Kidney (tissue), 14 donors: ENCODE measurements around the gene PACS2. TPM values are rescaled to one million over a fixed set of nuclear protein-coding genes. Genes with fewer than 3 reads are reported as not detected.
A peak's percentile ranks its signal among the peaks of the same experiment; 100 is the strongest.

Experiments used
- DNase-seq, 5 donors: peaks; one replicate each; pipeline ENCODE4 v3.0.0-alpha.2; 2013 to 2020
- FAIRE-seq: peaks from 2 replicates; lab custom pipeline; 2012; peaks lifted over from hg19 to GRCh38; lab: Jason Lieb, UNC
- H3K27ac ChIP-seq, 2 donors: one replicate each; pipeline ENCODE4 v1.7.0; 2013; ENCODE audit warnings: low read depth in 2 of 2, low read length in 2 of 2, inconsistent platforms in 1 of 2
- H3K27me3 ChIP-seq: one replicate; pipeline ENCODE4 v1.7.1; 2013; ENCODE audit warnings: low read length, inconsistent platforms; ENCODE audit not compliant: control insufficient read depth, insufficient read depth
- H3K36me3 ChIP-seq, 3 donors: one replicate each; pipeline versions ENCODE4 v1.7.0 to v1.7.1; 2013; ENCODE audit warnings: low read length in 3 of 3, control low read depth in 1 of 3, inconsistent platforms in 1 of 3; ENCODE audit not compliant: insufficient read depth in 3 of 3, control insufficient read depth in 2 of 3
- H3K4me1 ChIP-seq, 3 donors: one replicate each; pipeline versions ENCODE4 v1.7.0 to v1.7.1; 2013; ENCODE audit warnings: low read length in 3 of 3, inconsistent platforms in 1 of 3, low read depth in 1 of 3; ENCODE audit not compliant: control insufficient read depth in 2 of 3, insufficient read depth in 2 of 3
- H3K4me3 ChIP-seq, 3 donors: one replicate each; pipeline versions ENCODE4 v1.7.0 to v1.8.1; 2013; ENCODE audit warnings: low read length in 3 of 3, control low read depth in 1 of 3, inconsistent platforms in 1 of 3
- H3K9ac ChIP-seq, 3 donors: one replicate each; pipeline versions ENCODE4 v1.7.0 to v1.7.1; 2013; ENCODE audit warnings: low read length in 3 of 3, control low read depth in 1 of 3, inconsistent platforms in 1 of 3
- H3K9me3 ChIP-seq, 3 donors: one replicate each; pipeline versions ENCODE4 v1.7.0 to v1.7.1; 2013; ENCODE audit warnings: low read length in 3 of 3, control low read depth in 1 of 3, inconsistent platforms in 1 of 3; ENCODE audit not compliant: control insufficient read depth in 2 of 3, insufficient read depth in 1 of 3
- CTCF ChIP-seq: IDR thresholded peaks from 3 replicates; pipeline ENCODE4 v1.5.1; 2012; ENCODE audit warnings: mild to moderate bottlenecking, moderate library complexity, borderline replicate concordance; ENCODE audit not compliant: insufficient read depth; ENCODE audit errors: extremely low read depth
- intact Hi-C: fragments of 100-400 bp; cut with DNase I; formaldehyde crosslinking; loops from one replicate; pipeline ENCODE4 v1.11.1; 2022
- polyA plus RNA-seq: library from polyadenylated mRNA; stranded (reverse); fragments of 350-450 nt; fragmentation: Illumina TruSeq; extraction: RNeasy Lipid Tissue Mini Kit (QIAGEN cat#74804); gene quantifications from one replicate; pipeline ENCODE4 v1.2.3, GENCODE V29; 2014; ENCODE audit warnings: low read depth, low replicate concordance; ENCODE audit not compliant: insufficient read depth
- total RNA-seq: library from RNA; stranded (reverse); fragmentation: NEBNext Ultra II Directional; extraction: Animal tissue kit (Norgen Biotek cat#: 25700); gene quantifications from one replicate; pipeline ENCODE4 v1.2.1, GENCODE V29; 2021
- donor health status: control.
- donor health status: control.
- donor health status: control.
- donor health status: control.
- donor health status: control.
- donor health status: DM: yes; HTN: yes; CAD: no.
- donor health status: Normal renal cell carcinoma (clear cell type).

Gene PACS2
- total and polyA plus RNA-seq, 2 donors from 2014 or later, result 35.7 to 83.9 TPM

GRCh38 chr14:105385322-105385637 lies 70.7 kb downstream of the PACS2 start:
- no peaks in the 10 kb centered on the region for H3K27me3 ChIP-seq
- peaks cover 0 to 17% (median 5%) of the 10 kb centered on the region in 3 donors for H3K36me3 ChIP-seq
- H3K9ac ChIP-seq, result no peak overlapping the region
- H3K27ac ChIP-seq, result no peak overlapping the region
- H3K4me1 ChIP-seq, result no peaks in the 10 kb centered on the region
- DNase-seq (peak in 1 of 5 donors; percentile 56), FAIRE-seq (no peak)
- intact Hi-C loops, result no loop called here
- TF ChIP-seq CTCF, result no peak
- H3K4me3 ChIP-seq, result no peak overlapping the region
- H3K9me3 ChIP-seq, result no peaks in the 10 kb centered on the region

GRCh38 chr14:105385698-105386365 lies 71.3 kb downstream of the PACS2 start:
- FAIRE-seq, result no peak
- H3K4me3 ChIP-seq, result no peak overlapping the region
- intact Hi-C loops, result no loop called here
- no peaks in the 10 kb centered on the region for H3K27me3 ChIP-seq
- TF ChIP-seq CTCF, result no peak
- no peaks in the 10 kb centered on the region for H3K9me3 ChIP-seq
- H3K36me3 ChIP-seq, result peaks cover 0 to 17% (median 5%) of the 10 kb centered on the region in 3 donors
- peak in 1 of 5 donors; percentile 63 for DNase-seq
- no peaks in the 10 kb centered on the region for H3K4me1 ChIP-seq
- no peak overlapping the region for H3K27ac ChIP-seq
- H3K9ac ChIP-seq, result no peak overlapping the region

DNA sequence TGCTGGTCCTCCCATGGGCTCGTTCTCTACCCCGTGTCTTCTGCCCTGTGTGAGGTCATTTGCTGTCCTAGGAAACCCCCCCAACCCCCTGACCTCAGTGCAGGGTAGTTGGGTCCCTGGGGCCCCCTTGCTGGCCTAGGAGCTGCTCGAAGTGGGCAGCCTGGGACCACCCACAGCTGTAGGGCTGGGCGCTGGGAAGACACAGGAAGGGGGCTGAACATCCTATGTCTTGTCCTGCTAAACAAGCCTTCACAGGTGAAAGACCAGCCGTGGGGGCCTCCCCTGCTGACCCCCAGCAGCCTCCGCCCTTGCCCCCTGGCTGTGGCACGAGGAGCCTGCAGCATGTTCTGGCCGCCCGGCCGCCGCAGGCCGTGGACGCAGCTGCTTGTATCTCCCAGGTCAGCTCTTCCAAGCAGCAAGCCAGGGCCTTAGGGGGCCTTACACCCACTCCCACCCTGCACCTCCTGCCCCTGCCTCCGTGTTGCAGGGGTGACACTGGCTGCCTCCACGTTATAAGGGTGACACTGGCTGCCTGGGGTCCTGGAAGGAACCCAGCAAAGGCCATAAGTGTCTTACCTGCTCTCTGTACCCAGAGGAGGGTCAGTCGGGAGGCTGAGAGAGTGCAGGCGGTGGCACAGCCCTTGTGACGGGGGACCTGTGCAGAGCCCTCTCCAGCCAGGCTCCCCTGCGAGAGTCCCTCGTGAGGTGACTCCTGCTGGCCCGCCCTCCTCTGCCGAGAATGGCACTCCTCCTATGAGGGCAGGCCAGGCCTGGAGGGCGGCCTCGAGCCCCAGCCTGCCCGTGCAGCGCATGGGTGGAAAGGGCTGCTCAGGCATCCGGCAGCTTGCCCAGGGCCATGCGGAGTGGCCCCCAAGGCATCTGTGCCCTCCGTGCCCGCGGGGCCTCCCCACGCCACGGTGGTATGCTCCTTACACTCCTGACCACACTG lies 72.3 kb downstream of the PACS2 start:
- DNase-seq (peak in 1 of 5 donors; percentile 70), FAIRE-seq (no peak)
- no peak for TF ChIP-seq CTCF
- H3K9ac ChIP-seq, result no peak overlapping the region
- peaks cover 0 to 14% (median 4%) of the 10 kb centered on the region in 3 donors for H3K36me3 ChIP-seq
- intact Hi-C loops, result no loop called here
- no peak overlapping the region for H3K27ac ChIP-seq
- H3K9me3 ChIP-seq, result no peaks in the 10 kb centered on the region
- H3K4me3 ChIP-seq, result no peak overlapping the region
- no peaks in the 10 kb centered on the region for H3K27me3 ChIP-seq
- H3K4me1 ChIP-seq, result no peaks in the 10 kb centered on the region
